ENCODE measurements around the gene GMNN.
"Not testable (repeated sequence)": the region's sequence is repeated elsewhere in the genome, so short reads cannot be mapped to it uniquely, and the experiment has no call there.

GMNN gene

DNA sequence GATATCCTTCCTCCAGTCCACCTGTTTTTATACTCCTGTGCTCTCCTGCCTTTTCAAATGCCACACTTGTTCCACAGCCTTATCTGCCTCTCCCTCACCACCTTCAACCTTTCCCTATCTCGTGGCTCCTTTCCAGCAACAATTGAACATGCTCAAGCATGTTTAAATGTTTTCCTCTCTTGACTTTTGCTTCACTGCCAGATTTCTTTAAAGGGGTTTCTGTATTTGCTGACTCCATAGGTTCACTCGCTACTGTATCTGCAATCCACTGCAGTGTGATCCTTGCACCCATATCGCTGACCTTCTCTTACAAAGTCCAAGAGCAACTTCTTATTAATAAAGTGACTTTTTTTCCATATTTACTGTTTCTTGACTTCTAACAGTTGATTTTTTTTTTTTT, 11.2 kb upstream of the GMNN start:
- DNase-seq, result no peak

DNA sequence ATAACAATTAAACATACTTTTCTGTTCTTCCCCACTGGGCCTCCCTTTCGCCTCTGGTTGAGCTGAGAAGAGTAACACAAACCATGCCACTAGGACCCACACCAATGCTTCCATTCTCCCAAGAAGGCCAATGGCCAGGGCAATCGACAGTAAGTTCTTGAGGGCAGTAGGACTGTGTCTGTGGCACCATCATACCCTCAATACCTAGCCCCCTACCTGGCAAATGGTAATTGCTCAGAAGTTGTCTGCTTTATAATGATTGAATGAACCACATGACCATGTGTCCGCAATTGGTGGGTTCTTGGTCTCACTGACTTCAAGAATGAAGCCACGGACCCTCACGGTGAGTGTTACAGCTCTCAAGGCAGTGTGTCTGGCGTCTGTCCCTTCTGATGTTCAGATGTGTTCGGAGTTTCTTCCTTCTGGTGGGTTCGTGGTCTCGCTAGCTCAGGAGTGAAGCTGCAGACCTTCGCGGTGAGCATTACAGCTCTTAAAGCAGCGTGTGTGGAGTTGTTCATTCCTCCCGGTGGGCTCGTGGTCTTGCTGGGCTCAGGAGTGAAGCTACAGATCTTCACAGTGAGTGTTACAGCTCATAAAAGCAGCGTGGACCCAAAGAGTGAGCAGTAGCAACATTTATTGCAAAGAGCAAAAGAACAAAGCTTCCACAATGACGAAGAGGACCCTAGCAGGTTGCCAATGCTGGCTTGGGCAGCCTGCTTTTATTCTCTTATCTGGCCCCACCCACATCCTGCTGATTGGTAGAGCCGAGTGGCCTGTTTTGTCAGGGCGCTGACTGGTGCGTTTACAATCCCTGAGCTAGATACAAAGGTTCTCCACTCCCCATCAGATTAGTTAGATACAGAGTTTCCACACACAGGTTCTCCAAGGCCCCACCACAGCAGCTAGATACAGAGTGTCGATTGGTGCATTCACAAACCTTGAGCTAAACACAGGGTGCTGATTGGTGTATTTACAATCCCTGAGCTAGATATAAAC, 9.6 kb upstream of the GMNN start:
- DNase-seq, result not testable (repeated sequence)

DNA sequence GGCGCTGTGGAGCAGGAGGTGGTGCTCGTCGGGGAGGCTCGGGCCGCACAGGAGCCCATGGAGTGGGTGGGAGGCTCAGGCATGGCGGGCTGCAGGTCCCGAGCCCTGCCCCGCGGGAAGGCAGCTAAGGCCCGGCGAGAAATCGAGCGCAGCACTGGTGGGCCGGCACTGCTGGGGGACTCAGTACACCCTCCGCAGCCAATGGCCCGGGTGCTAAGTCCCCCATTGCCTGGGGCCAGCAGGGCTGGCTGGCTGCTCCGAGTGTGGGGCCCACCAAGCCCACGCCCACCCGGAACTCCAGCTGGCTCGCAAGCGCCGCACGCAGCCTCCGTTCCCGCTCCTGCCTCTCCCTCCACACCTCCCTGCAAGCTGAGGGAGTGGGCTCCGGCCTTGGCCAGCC, 8.8 kb upstream of the GMNN start:
- DNase-seq, result not testable (repeated sequence)

DNA sequence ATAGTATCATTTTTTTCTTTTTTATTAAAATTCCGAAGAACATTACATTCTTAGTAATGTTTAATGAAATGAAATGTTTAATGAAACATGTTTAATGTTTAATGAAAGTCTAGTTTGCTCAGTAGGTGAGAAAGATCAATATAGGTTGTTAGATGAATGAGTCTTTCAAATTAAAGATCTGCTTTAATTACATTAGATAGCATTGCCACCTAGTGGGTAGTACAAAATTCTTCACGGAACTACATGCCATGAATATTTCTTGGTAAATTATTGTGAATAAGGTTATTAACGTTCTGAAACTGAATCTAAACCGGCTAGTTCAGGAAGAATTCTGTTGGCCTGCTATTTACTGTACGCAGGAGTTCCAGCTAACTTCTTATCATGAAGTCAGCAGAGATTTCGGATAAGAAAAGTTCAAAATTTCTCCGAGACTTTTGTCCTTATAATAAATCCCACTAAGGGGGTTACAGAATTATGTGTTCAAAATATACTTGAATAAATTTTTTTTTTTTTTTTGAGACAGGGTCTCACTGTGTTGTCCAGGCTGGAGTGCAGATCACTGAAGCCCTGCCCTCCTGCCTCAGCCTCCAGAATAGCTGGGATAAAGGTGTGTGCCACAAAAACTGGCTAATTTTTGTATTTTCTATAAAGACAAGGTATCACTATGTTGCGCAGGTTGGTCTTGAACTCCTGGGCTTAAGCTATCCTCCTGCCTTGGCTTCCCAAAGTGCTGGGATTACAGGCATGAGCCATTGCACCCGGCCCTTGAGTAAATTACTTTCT, 7.9 kb upstream of the GMNN start:
- no peak for DNase-seq

DNA sequence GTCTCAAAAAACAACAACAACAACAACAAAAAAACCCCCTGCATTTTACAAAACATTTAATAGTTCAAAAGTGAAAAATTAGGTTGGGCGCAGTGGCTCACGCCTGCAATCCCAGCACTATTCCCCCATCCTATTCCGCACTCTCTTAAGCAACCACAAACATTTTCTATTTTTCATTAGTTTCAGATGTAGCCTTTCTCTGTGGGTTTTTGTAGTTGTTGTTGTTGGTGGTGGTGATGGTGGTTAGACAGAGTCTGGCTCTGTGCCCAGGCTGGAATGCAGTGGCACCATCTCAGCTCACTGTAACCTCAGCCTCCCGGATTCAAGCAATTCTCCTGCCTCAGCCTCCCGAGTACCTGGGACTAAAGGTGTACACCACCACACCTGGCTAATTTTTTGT, 6.4 kb upstream of the GMNN start:
- no peak for DNase-seq

DNA sequence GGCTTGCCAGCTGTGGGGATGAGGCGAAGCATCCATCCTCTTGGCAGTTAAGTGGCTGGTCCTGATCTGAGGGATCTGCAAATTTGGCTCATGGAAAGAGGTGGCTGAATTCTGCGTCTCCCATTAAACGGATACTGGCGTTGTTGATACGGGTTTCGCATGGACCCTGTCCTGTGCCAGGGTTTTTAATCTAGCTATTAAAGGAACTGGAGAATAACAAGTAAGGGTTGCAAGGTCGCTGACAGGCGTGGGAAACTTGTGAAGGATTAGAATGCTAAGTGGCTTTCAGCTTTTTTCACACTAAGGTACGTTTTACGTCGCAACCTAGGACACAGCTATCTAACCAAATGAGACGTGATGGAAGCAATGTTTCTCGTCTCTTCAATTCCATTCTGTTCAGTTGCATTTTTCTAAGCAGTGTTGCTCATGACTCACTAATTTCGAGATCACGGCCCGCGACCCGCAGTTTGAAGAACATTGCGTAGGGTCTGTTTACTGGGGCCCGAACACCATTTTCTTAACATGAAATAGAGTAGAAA, 852 bp downstream of the GMNN start:
- DNase-seq, result no peak

DNA sequence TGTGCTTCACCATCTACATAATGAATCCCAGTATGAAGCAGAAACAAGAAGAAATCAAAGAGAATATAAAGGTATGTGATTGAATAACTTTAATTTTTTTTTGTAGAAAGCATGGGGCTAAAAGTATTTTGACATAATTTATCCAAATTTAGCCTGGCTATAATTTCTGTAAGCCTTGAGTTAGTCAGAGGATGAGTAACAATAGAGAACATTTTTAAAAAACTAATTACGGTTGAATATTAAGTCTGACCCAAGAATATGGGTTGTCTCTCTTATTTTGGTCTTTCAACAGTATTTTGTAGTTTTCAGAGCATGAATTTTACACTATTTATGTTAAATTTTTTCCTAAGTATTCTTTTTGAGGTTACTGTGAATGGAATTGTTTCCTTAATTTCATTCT, 2.5 kb downstream of the GMNN start:
- no peak for DNase-seq

DNA sequence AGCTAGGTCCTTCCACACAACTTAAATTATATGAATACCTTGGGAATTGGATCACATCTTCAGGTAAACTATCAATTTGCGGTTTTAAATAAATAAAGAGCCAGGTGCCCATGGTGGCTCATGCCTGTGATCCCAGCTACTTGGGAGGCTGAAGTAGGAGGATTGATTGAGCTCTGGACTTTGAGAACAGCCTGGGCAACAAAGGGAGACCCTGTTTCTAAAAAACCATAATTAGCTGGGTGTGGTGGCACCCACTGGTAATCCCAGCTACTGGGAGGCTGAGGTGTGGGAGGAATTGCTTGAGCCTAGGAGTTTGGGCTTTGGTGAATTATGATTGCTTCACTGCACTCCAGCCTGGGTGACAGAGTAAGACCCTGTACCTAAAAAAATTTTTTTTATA, 3.4 kb downstream of the GMNN start:
- DNase-seq, result no peak

DNA sequence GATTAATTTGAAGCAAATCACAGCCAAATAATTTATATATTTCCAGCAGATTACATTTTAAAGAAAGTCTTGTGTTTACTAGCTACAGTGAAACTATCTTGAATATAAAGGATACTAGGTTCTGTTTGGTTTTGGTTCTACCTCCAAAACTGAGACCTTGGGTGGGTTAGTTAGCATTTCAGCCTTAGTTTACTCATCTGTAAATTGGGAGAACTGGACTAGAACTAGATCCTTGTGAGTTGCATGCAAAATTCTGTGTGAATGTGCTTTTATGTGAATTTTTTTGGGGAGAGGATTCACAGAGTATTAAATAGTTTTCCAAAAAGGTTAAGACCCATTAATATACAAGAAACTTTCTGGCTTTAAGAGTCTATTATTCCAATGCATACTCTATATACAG, 4.1 kb downstream of the GMNN start:
- no peak for DNase-seq

DNA sequence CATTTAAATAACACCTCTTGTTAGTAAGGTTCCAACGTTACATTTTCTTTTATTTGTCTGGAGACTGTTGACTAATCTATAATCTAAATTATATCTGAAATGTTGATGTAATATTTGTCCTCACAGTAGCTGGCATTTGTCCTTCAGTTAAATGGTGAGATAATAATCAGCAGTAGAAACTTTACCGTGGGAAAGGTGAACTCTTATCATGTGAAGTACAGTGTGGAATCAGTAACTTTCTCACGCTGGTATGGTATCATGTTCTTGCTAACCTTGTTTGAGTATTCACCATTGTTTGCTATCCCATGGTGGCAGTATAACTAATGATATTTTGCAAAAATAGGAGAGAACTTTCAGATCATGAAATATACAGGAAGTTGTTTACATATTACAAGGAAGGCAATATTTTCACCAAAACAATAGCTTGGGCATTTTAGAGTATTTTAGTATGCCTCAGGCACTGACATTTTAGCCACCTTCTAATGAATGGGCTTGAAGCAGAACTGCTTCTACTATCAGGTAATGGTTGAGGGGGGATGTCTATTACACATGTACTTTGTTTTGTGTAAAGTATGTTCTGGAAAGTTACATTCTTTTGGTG, 4.8 kb downstream of the GMNN start:
- DNase-seq, result no peak

DNA sequence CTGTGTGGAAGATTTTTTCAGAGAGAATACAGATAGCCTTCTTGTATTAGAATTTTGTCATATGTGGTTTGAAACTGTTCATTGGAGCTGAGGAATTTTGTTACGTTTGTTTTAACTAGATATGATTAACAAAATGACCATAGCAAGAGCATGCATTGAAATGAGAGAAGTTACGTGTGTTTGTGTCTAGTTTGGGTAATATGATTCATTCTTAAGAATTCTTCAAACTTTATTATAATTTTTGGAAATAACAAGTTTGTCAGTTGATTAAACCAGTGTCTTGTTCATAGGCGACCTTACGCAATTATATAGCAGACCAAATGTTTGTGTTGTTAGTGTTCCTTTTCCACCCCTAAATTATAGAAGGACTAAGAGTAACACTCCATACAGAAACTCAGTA, 5.5 kb downstream of the GMNN start:
- DNase-seq, result no peak

DNA sequence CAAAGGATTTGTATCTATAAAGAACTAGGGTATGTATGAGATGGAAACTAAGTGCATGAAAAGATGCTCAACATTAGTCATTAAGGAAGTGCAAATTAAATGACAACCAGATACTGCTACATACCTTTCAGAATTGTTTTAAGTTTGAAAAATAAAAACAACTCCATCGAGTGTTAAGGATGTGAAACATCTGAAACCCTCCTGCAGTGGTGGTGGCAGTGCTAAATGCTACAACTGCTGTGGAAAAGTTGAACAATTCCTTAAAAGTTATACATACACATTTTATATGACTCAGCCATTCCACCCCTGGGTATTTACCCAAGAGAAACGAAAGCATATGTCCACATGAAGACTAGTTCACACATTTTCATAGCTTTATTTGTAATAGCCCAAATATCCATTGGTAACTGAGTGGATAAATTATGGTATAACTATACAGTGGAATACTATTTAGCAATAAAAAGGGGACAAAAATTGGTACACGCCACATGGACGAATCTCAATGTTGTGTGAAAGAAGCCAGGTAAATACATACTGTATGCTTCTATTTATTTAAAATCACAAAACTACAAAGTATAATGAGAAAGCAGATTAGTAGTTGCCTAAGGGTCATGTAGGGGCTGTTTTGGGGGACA, 13.4 kb downstream of the GMNN start:
- DNase-seq, result no peak

DNA sequence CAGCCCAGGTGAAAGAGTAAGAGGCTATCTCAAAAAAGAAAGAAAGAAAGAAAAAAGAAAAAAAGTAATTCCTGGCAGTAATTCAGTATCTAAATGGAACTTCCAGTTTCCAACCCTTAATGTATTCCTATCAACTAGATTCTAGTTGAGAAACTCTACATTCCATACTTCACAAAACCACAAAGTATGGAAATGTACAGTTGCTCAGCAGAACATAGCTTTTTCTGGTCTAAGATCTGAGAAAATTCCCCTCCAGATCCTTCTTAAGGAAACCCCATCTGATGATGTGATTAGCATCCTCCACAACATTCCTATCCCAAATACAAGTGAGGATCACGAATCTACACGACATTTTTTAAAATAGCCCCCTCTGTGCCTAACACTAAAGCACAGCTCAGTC, 20.4 kb downstream of the GMNN start:
- DNase-seq, result no peak

DNA sequence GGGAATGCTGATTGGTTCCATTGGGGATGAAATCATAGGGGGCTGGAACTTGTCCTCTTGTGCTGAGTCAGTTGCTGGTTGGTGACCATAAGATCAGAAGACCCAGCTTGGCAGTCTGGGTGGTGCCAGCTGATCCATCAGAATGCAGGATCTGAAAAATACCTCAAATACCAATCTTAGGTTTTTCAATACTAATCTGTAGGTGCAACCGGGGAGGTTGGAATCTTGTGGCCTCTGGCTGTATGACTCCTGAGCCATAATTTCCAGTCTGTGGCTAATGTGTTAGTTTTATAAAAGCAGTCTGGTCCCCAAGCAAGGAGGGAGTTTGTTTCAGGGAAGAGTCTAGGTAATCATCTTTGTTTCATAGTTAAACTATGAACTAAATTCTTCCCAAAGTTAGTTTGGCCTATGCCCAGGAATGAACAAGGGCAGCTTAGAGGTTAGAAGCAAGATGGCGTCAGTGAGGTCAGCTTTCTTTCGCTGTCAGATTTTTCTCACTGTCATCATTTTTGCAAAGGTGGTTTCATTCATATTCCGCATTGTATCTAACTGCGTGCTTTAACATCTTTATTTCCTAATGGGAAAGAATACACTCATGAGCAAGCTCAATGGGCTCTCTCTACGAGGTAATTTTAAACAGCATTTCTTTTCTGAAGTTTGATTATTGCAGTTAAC, 22.0 kb downstream of the GMNN start:
- DNase-seq, result no peak

DNA sequence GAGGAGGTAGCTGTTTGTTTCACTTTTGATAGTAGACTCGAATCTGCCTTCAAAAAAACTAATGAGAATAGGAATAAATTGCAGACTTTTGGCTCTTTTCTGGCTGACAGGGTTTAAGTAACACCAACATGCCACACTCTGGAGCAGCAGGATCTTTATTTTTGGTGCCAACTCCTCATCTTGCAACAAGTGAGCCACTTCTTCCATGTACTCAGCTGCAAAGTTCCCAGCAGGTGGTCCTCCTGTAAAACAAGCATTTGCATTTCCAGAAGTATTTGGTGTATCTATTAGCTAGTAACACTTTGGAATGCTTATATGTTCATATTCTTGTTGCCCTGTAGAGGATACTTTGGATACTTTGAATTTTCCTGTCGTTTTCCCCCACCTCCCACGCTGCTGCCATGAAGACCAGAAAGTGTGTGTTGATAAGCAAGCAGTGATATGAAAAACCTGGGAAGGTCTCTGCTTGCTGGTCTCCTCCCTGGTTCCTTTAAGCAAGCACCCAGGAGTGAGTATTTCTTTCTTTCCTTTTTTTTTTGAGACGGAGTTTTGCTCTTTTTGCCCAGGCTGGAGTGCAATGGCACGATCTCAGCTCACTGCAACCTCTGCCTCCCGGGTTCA, 23.0 kb downstream of the GMNN start:
- no peak for DNase-seq

DNA sequence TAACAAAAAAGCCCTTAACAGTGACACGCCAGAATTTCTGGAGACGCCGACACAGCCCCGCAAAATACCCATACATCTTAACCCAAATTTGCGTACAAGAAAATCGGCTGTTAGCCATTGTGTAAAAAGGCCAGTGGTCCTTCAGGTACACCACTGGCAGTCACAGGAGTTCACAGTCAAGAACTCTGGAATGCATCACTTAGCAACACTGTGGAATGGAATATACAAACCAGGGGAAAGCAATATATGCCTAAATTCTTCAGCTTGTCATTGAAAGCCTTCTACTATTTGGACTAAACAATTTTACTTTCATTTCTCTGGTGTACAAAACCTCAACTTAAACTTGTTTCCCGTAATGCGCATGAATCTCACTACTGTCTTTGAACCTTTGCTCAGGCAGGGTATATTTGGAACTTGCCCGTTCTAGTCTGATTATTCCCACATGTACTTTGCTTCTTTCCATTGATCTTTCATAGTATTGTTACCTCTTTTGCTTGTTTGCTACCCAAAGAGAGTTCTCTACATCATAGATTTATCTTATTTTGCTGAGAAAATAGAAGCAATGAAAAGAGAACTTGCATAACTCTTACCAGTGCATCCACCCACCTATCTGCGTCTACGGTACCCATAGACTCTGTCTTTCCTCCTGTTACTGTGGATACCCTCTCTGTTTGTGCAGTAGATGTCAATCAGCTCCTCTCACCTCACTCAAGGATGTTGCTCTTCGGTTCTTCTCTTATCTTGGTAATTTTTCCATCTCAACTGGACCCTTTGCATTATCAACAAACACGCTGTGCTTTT, 24.2 kb downstream of the GMNN start, which contains the start of gene ARMH2:
ARMH2 (minus strand) TSS at position 178 of the 801 bp plus-strand sequence; CDS start at position 118, 60 bp downstream.
- DNase-seq, result no peak

DNA sequence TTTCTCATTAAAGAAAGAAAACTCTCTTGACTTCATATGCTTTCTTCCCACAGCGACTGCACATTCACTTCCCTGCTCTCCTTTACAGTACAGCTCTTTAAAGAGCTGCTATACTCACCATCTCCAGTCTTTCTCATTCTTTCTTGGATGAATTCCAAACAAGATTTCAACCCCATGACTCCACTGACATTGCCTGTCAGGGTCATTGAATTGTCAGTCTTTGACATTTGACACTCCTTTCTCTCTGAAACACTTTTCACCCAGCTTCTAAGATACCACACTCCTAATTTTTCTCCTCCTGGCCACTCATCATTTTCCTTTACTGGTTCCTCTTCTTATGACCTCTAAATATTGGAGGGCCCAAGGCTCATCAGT, 24.8 kb downstream of the GMNN start:
- no peak for DNase-seq

DNA sequence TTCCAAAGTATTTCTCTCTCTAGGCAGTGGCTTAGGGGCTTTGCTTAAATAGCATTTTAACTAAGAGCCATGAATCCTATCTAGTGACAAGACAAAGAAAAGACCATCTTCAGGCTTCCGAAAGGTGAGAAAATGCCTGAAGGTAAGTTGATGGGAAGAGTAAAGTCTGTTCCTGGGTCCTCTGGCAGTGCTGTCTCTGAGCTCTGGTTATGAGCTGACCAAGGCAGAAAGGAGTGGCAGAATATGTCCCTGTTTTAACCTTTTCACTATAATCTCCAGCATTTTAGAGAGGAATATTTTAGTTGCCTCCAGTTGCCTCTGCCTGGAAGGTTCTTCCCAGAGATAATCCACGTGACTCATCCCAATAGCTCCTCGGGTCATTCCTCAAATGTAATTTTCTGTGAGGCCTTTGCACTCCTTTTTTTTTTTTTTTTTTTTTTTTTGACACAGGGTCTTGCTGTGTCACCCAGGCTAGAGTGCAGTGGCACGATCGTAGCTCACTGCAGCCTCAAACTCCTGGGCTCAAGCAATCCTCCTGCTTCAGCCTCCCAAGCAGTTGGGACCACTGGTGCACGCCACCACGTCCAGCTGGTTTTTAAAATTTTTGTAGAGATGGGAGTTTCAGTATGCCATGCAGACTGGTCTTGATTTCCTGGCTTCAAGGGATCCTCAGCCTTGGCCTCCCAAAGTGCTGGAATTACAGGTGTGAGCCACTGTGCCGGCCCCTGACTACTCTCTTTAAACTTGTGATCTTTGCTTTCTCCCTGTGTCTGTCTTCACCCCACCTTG, 27.7 kb downstream of the GMNN start:
- DNase-seq, result no peak

DNA sequence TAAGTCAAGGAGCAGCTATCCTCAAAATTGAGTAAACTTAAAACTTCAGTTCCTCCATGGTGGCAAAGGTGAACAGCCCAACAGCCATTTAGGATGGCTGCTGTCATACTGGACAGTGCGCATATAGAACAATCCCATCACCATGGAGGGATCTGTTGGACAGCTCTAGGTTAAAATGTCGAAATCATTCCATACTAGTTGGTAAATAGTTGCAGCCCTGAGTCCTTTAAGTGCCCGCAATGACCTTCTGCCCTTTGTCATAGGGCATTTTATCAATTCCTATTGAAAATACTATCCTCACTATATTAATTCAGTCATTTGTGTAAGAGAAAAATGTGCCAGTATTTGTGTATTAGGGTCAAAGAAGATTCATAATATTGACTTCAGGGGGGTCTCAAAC, 32.8 kb downstream of the GMNN start:
- DNase-seq, result no peak

DNA sequence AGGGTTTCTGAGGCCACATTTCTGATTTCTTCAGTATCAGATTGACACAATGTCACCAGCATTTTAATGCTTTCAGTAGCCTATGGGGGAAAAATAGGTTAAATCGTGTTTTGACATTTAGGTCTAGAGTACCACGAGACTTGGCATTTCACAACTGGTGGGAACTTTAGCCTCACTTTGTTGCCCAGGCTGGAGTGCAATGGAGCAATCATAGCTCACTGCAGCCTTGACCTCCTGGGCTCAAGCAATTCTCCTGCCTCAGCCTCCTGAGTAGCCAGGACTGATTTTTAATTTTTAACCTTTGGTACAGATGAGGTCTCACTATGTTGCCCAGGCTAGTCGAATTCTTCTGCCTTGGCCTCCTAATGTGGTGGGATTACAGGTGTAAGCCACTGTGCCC, 35.0 kb downstream of the GMNN start:
- no peak for DNase-seq
